ENCODE data around the gene NDUFA12.

The NDUFA12 gene

GRCh38 chr12:94940771-94941170, 62.7 kb downstream of the NDUFA12 start:
- no peak for DNase-seq (ENCODE audit: low read depth)

- no peak for DNase-seq (ENCODE audit: low read depth)
Measured at GRCh38 chr12:94938583-94938982, 64.9 kb downstream of the NDUFA12 start.

- no peak for DNase-seq (ENCODE audit: low read depth)
Measured at GRCh38 chr12:94930772-94931171, 72.7 kb downstream of the NDUFA12 start.

- no peak for DNase-seq (ENCODE audit: low read depth)
Measured at GRCh38 chr12:94930216-94930654, 73.3 kb downstream of the NDUFA12 start.

- DNase-seq (ENCODE audit: low read depth) = no peak
Measured at GRCh38 chr12:94929780-94930179, 73.7 kb downstream of the NDUFA12 start.

GRCh38 chr12:94925729-94926128, 77.8 kb downstream of the NDUFA12 start:
- no peak for DNase-seq (ENCODE audit: low read depth)

GRCh38 chr12:94925206-94925605, 78.3 kb downstream of the NDUFA12 start:
- no peak for DNase-seq (ENCODE audit: low read depth)

GRCh38 chr12:94922561-94922960, 80.9 kb downstream of the NDUFA12 start:
- no peak for DNase-seq (ENCODE audit: low read depth)

All from HS-27A (cell line).